Mucosa of rectum (tissue), 2 donors: ENCODE measurements around the gene PPP6R1.

ENCODE experiments used
- H3K27ac ChIP-seq, 2 donors: one replicate each; pipeline ENCODE4 v1.7.0; 2013; ENCODE audit warnings: inconsistent platforms in 2 of 2, low read depth in 2 of 2, low read length in 2 of 2
- H3K27me3 ChIP-seq, 2 donors: one replicate each; pipeline ENCODE4 v1.7.0; 2013; ENCODE audit warnings: low read length in 2 of 2; ENCODE audit not compliant: control insufficient read depth in 2 of 2, insufficient read depth in 2 of 2
- H3K36me3 ChIP-seq, 2 donors: one replicate each; pipeline ENCODE4 v1.7.0; 2013; ENCODE audit warnings: low read length in 2 of 2; ENCODE audit not compliant: control insufficient read depth in 2 of 2, insufficient read depth in 2 of 2
- H3K4me1 ChIP-seq, 2 donors: one replicate each; pipeline ENCODE4 v1.7.0; 2013; ENCODE audit warnings: low read length in 2 of 2, mild to moderate bottlenecking in 1 of 2; ENCODE audit not compliant: control insufficient read depth in 2 of 2, insufficient read depth in 2 of 2
- H3K4me3 ChIP-seq, 2 donors: one replicate each; pipeline ENCODE4 v1.7.0; 2013; ENCODE audit warnings: low read length in 2 of 2
- H3K9ac ChIP-seq, 2 donors: one replicate each; pipeline ENCODE4 v1.7.0; 2013; ENCODE audit warnings: low read length in 2 of 2, low read depth in 1 of 2, mild to moderate bottlenecking in 1 of 2
- H3K9me3 ChIP-seq, 2 donors: one replicate each; pipeline ENCODE4 v1.7.0; 2013; ENCODE audit warnings: low read length in 2 of 2; ENCODE audit not compliant: control insufficient read depth in 2 of 2
- donor health status: healthy.
- donor health status: Normal muscosa, but diverticular disease.

The PPP6R1 gene

GRCh38 chr19:55283548-55284377, 24.9 kb upstream of the PPP6R1 start, which contains the start of gene BRSK1:
Gene BRSK1 (plus strand): TSS chr19:55283997. CDS start chr19:55284443, 446 bp downstream.
- no peak within 1 kb of the TSS for H3K27ac ChIP-seq

DNA sequence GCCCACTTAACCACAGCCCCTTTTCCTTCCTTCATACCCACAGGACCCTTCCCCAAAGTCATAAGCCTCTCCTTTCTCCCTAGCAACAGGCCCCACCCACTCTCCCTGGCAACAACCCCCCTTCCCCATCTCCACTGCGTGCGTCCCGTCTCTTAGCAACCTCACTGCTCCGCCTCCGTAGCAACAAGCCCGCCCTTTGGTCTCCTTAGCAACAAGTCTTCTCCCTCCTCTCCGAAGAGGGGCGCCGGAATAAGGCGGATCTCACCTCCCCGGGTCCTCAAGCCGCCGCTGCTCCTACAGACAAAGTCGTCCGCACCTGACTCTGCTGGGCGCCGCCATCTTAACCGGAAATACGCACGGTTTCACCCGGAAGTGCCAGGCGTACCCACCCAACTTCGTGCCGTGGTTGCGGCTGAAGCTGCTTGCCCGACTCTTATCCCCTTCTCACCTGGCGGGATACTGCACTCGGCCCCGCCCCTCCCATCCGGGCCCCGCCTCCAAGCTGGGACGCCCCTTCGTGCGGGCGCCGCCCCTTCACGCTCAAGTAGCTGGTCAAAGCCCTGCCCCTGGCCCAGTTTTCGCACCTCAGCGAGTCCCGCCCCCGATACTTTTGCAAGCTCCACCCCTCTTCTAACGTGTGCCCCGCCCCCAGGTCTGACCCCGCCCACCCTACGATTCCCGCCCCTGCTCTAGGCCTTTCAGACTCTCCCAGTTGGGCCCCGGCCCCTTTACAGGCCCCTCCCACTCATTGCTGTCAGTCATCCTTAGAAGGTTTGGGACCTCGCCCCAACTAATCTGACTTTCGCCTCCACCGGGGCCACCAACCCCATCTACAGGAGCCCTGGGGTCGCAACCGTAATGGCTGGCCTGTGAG, 21.2 kb upstream of the PPP6R1 start, which contains the start of gene HSPBP1:
Gene HSPBP1, minus strand, starts transcription at position 341 of the 874 bp plus-strand sequence. CDS start 502 bp downstream, outside the sequence.
- H3K9me3 ChIP-seq = no peaks in the 10 kb centered on the region
- H3K27ac ChIP-seq = peak within 1 kb of the TSS; percentile 77 to 87
- peaks cover 8 to 11% of the 10 kb centered on the region in 2 donors for H3K36me3 ChIP-seq
- H3K4me1 ChIP-seq = peaks cover 13 to 15% of the 10 kb centered on the region in 2 donors
- H3K4me3 ChIP-seq = peak within 1 kb of the TSS; percentile 86 to 94
- peaks cover 0 to 7% of the 10 kb centered on the region in 2 donors for H3K27me3 ChIP-seq
- H3K9ac ChIP-seq = peak within 1 kb of the TSS; percentile 63 to 68

More at GRCh38 chr19:55283548-55284377, 24.9 kb upstream of the PPP6R1 start, which contains the start of gene BRSK1:
- H3K27me3 ChIP-seq = peaks cover 0 to 7% of the 10 kb centered on the region in 2 donors
- H3K4me3 ChIP-seq = no peak within 1 kb of the TSS
- peaks cover 5 to 6% of the 10 kb centered on the region in 2 donors for H3K4me1 ChIP-seq
- H3K9ac ChIP-seq = no peak within 1 kb of the TSS
- no peaks in the 10 kb centered on the region for H3K9me3 ChIP-seq
- H3K36me3 ChIP-seq = no peaks in the 10 kb centered on the region

DNA sequence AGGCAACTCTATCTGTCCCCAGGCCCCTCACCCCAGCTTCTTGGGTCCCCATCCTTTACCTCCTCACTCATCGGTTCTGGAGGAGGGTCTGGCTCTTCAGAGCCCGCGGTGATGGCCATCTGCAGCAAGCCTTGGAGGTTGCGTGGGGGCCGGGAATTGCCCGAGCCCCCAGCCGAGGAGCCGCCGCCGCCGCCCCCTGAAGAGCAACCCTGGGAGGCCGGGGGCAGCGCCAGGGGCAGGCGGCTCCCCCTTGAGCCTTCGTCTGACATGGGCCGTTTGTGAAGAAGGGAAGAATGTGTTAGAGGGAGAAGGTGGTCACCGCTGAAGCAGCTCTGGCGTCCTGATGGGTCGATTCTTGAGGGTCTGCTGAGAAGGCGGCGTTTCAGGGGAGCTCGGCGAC, 20.5 kb upstream of the PPP6R1 start:
- Histone ChIP-seq H3K36me3 (peaks cover 8 to 14% of the 10 kb centered on the region in 2 donors), H3K27ac (peak overlapping the region; percentile 77 to 87), H3K9ac (peak overlapping the region; percentile 63 to 68), H3K27me3 (peaks cover 0 to 7% of the 10 kb centered on the region in 2 donors), H3K9me3 (no peaks in the 10 kb centered on the region), H3K4me1 (peaks cover 13 to 15% of the 10 kb centered on the region in 2 donors), H3K4me3 (peak overlapping the region; percentile 86 to 94)

GRCh38 chr19:55278391-55279135, 19.7 kb upstream of the PPP6R1 start:
- Histone ChIP-seq H3K27me3 (peaks cover 0 to 6% of the 10 kb centered on the region in 2 donors), H3K4me1 (peaks cover 12 to 15% of the 10 kb centered on the region in 2 donors), H3K9me3 (no peaks in the 10 kb centered on the region), H3K36me3 (peaks cover 12 to 19% of the 10 kb centered on the region in 2 donors), H3K4me3 (peak overlapping the region; percentile 42 to 86), H3K27ac (no peak overlapping the region), H3K9ac (no peak overlapping the region)

GRCh38 chr19:55277494-55277893, 18.7 kb upstream of the PPP6R1 start:
- peaks cover 14 to 24% of the 10 kb centered on the region in 2 donors for H3K36me3 ChIP-seq
- H3K4me1 ChIP-seq = peaks cover 11 to 15% of the 10 kb centered on the region in 2 donors
- no peaks in the 10 kb centered on the region for H3K9me3 ChIP-seq
- no peaks in the 10 kb centered on the region for H3K27me3 ChIP-seq
- H3K27ac ChIP-seq = peak overlapping the region; percentile 41 to 61
- H3K9ac ChIP-seq = no peak overlapping the region
- H3K4me3 ChIP-seq = no peak overlapping the region

DNA sequence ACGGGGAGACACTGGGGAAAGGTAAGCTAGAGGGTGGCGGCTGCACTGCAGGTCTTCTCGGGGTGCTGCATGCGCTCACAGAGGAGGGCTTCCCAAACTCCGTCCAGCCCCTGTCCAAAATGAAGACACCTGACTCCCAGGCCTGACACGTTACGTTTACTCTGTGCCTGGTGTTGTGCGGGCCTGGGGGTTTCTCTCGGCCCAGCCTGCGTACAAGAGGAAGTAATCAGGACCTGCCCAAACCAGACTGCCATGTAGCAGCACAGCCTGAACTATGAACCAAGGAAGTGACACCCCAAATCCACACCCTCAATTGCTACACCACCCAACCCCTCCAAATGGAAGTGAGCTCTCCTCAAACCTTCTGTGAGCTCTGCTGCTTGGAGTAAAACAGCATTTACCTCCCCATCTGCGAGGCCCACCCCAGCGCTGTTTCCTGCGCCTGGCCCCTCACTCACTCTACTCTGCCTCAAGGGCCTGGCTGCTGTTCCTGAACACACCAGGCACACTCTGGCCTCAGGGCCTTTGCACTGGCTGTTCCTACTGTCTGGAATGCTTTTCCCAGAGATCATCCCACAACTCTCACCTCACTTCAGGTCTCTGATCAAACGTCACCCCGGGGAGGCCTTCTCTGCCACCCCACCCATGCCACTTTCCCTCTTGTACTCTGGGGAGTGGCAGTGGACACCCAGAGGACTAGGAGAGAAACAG, 18.1 kb upstream of the PPP6R1 start:
- Histone ChIP-seq H3K4me3 (no peak overlapping the region), H3K27ac (peak overlapping the region; percentile 41 to 61), H3K9me3 (no peaks in the 10 kb centered on the region), H3K36me3 (peaks cover 17 to 26% of the 10 kb centered on the region in 2 donors), H3K9ac (no peak overlapping the region), H3K27me3 (no peaks in the 10 kb centered on the region), H3K4me1 (peaks cover 11 to 15% of the 10 kb centered on the region in 2 donors)

DNA sequence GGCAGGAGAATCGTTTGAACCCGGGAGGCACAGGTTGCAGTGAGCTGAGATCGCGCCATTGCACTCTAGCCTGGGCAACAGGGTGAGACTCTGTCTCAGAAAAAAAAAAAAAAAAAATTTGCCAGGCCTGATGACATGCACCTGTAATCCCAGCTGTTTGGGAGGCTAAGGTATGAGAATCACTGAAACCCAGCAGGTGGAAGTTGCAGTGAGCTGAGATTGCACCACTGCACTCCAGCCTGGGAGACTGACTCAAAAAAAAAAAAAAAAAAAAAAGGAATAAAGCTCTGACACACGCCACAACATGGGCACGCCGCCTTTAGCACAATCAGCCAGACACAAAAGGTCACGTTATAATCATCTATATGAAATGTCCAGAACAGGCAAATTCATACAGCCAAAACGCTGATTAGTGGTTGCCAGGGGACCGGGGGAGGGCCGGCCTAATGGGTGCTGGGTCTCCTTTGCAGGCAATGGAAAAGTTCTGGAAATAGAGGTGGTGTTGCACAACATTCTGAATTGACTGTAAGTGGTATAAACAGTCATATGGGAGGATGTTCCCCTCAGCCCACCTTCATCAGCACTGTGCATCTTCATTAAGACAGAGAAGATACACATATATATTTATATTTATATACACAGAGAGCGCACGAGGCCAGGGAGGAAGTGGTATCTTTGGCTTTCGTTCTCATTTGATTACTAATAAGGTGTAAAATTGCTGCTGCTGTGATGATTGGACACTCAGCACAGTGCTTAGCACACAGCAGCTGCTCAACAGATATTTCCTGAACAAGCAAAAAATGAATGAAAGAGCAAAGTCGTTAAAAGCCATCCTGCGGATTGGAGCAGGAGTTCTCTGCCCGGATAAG, 17.3 kb upstream of the PPP6R1 start:
- peaks cover 17 to 26% of the 10 kb centered on the region in 2 donors for H3K36me3 ChIP-seq
- H3K27me3 ChIP-seq = no peaks in the 10 kb centered on the region
- H3K4me1 ChIP-seq = peaks cover 11 to 15% of the 10 kb centered on the region in 2 donors
- no peak overlapping the region for H3K9ac ChIP-seq
- H3K9me3 ChIP-seq = no peaks in the 10 kb centered on the region
- peak overlapping the region; percentile 41 to 61 for H3K27ac ChIP-seq
- no peak overlapping the region for H3K4me3 ChIP-seq

- no peak overlapping the region for H3K4me3 ChIP-seq
- H3K36me3 ChIP-seq = peaks cover 21 to 39% of the 10 kb centered on the region in 2 donors
- H3K9me3 ChIP-seq = no peaks in the 10 kb centered on the region
- no peak overlapping the region for H3K27ac ChIP-seq
- no peak overlapping the region for H3K9ac ChIP-seq
- H3K27me3 ChIP-seq = no peaks in the 10 kb centered on the region
- peaks cover 7 to 13% of the 10 kb centered on the region in 2 donors for H3K4me1 ChIP-seq
These were observed 15.3 kb upstream of the PPP6R1 start for GRCh38 chr19:55273978-55274707.
